Gastroesophageal sphincter (tissue), 4 donors: ENCODE measurements around the gene ADAMTS14. TPM values are rescaled to one million over a fixed set of nuclear protein-coding genes. Genes with fewer than 3 reads are reported as not detected.

Source experiments
- ATAC-seq: fragments of 150-250 bp; one replicate; pipeline ENCODE4 v1.9.1; 2016; ENCODE audit warnings: mild to moderate bottlenecking, moderate library complexity
- H3K27ac ChIP-seq, 4 donors: fragments of 200-600 bp; sonication (generic) in 3 of 4; 1 replicate in 3 of 4; 2 replicates in 1 of 4; pipeline ENCODE4 v1.5.1; 2016 to 2019
- H3K27me3 ChIP-seq: fragments of 200-600 bp; sonication (generic); one replicate; pipeline ENCODE4 v1.5.1; 2019
- H3K36me3 ChIP-seq, 2 donors: fragments of 200-600 bp; sonication (generic); one replicate each; pipeline ENCODE4 v1.5.1; 2019; ENCODE audit warnings: control low read depth in 1 of 2
- H3K4me1 ChIP-seq, 3 donors: fragments of 200-600 bp; sonication (generic); 1 replicate in 2 of 3; 2 replicates in 1 of 3; pipeline ENCODE4 v1.5.1; 2016 to 2019; ENCODE audit warnings: control low read depth in 2 of 3
- H3K4me3 ChIP-seq, 2 donors: fragments of 200-600 bp; sonication (generic); one replicate each; pipeline ENCODE4 v1.5.1; 2019; ENCODE audit warnings: mild to moderate bottlenecking in 1 of 2, moderate library complexity in 1 of 2
- H3K9me3 ChIP-seq, 3 donors: fragments of 200-600 bp; sonication (generic); one replicate each; pipeline ENCODE4 v1.5.1; 2017 to 2019; ENCODE audit warnings: control low read depth in 2 of 3
- EP300 ChIP-seq: sonication (generic); formaldehyde crosslinking; IDR thresholded peaks from one replicate; pipeline ENCODE4 v1.6.1; 2017; ENCODE audit warnings: antibody characterized with exemption, mild to moderate bottlenecking
- POLR2A ChIP-seq, 2 donors: fragments of 450-650 bp; IDR thresholded peaks; one replicate each; pipeline ENCODE4 v1.6.1; 2017; ENCODE audit warnings: antibody characterized with exemption in 2 of 2, mild to moderate bottlenecking in 2 of 2, moderate library complexity in 1 of 2
- POLR2AphosphoS5 ChIP-seq: sonication (generic); formaldehyde crosslinking; IDR thresholded peaks from one replicate; pipeline ENCODE4 v1.6.1; 2017; ENCODE audit warnings: antibody characterized with exemption
- WGBS, 2 donors: methylation state at CpG; one replicate each; pipeline ENCODE4 v1.1.5; 2018; ENCODE audit warnings: low coverage in 1 of 2; 5-methylcytosine and 5-hydroxymethylcytosine counted together
- total RNA-seq, 4 donors: library from RNA; depleted of rRNA; stranded (reverse); fragments of >200 nt; gene quantifications; one replicate each; pipeline ENCODE4 v1.1.0, GENCODE V29; 2016
- TF ChIP-seq, protein P1 (sequence below), 4 experiments: fragments of 200-600 bp in 2 of 4; fragments of 450-650 bp in 2 of 4; sonication (generic) in 1 of 4; IDR thresholded peaks; one replicate each; pipeline ENCODE4 v1.5.1; 2017 to 2019; ENCODE audit warnings: antibody characterized with exemption in 4 of 4, mild to moderate bottlenecking in 2 of 4, moderate library complexity in 2 of 4

Gene ADAMTS14
- total RNA-seq, 4 donors from 2014 or later = 0.04 to 0.27 TPM; not detected in 2

GRCh38 chr10:70683940-70684339 lies 11.6 kb downstream of the ADAMTS14 start:
- H3K27me3 ChIP-seq = no peaks in the 10 kb centered on the region
- no peaks in the 10 kb centered on the region for H3K36me3 ChIP-seq
- H3K4me1 ChIP-seq = no peaks in the 10 kb centered on the region
- 96 to 98% methylated on average over 3 to 4 of the region's 5 CpGs for WGBS, 2 donors
- no peak for ATAC-seq
- H3K27ac ChIP-seq = no peak overlapping the region
- TF ChIP-seq POLR2AphosphoS5 (no peak), POLR2A (IDR thresholded peaks at IDR 0.05) (no peak), EP300 (no peak)
- TF ChIP-seq, protein P1, sequence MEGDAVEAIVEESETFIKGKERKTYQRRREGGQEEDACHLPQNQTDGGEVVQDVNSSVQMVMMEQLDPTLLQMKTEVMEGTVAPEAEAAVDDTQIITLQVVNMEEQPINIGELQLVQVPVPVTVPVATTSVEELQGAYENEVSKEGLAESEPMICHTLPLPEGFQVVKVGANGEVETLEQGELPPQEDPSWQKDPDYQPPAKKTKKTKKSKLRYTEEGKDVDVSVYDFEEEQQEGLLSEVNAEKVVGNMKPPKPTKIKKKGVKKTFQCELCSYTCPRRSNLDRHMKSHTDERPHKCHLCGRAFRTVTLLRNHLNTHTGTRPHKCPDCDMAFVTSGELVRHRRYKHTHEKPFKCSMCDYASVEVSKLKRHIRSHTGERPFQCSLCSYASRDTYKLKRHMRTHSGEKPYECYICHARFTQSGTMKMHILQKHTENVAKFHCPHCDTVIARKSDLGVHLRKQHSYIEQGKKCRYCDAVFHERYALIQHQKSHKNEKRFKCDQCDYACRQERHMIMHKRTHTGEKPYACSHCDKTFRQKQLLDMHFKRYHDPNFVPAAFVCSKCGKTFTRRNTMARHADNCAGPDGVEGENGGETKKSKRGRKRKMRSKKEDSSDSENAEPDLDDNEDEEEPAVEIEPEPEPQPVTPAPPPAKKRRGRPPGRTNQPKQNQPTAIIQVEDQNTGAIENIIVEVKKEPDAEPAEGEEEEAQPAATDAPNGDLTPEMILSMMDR (IDR thresholded peaks at IDR 0.05) = no peak
- H3K9me3 ChIP-seq = no peaks in the 10 kb centered on the region
- no peak overlapping the region for H3K4me3 ChIP-seq

DNA sequence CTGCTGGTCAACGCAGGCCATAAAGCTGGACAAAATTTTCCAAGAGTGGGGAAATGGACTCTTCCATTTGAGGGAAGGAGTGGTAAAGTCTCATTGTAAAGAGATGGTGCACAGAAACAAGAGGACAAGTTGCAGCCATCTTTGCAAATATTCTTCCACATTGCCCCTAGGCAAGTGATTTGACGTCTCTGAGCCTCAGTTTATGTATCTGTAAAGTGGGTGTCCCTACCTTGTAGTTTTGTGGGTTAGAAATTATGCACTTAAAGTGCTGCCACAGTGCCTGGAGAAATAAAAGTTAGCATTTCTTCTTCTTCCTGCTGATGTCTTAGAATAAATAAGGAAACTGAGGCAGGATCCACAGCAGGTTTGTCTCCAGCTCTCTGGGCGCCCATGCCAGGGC lies 12.1 kb downstream of the ADAMTS14 start:
- no peaks in the 10 kb centered on the region for H3K27me3 ChIP-seq
- no peaks in the 10 kb centered on the region for H3K9me3 ChIP-seq
- no peak overlapping the region for H3K27ac ChIP-seq
- 92 to 96% methylated on average over 1 to 3 of the region's 3 CpGs for WGBS, 2 donors
- ATAC-seq = no peak
- H3K4me1 ChIP-seq = no peaks in the 10 kb centered on the region
- no peaks in the 10 kb centered on the region for H3K36me3 ChIP-seq
- H3K4me3 ChIP-seq = no peak overlapping the region
- TF ChIP-seq POLR2A (IDR thresholded peaks at IDR 0.05) (no peak), POLR2AphosphoS5 (no peak), EP300 (no peak)
- TF ChIP-seq, protein P1 (IDR thresholded peaks at IDR 0.05) = no peak

DNA sequence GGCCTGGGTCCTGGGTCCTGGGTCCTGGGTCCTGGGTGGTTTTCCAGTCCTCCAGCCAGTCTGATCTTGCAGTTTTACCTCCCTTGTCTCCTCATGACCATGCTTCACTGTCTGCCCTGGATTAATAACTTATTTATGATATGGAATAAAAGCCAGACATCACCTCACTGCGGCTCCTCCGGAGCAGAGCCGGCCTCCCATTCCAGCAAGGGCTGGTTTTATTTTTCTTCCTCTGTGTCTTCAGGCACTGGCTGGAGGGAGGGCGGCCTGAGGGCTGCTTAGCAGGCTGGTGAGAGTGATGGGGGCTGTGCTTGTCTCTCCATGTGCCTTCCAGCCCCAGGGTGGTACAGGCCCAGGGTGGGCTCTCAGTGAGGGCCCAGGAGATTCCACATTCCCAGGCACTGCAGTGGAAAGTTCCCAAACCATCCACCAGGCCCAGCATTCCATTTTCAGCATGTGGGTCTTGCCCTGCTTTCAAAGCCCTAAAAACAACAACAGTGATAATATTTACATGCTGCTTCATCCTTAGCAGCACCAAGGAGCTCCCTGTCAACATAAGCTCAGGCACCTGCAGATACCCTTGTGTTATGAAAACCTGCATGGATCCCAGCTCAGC lies 12.6 kb downstream of the ADAMTS14 start:
- no peak overlapping the region for H3K4me3 ChIP-seq
- no peak overlapping the region for H3K27ac ChIP-seq
- H3K4me1 ChIP-seq = no peaks in the 10 kb centered on the region
- no CpG with 5 or more reads among the region's 4 CpGs for WGBS, 2 donors
- no peaks in the 10 kb centered on the region for H3K36me3 ChIP-seq
- no peaks in the 10 kb centered on the region for H3K27me3 ChIP-seq
- no peak for ATAC-seq
- TF ChIP-seq, protein P1 (IDR thresholded peaks at IDR 0.05) = no peak
- TF ChIP-seq POLR2A (IDR thresholded peaks at IDR 0.05) = no peak
- TF ChIP-seq POLR2AphosphoS5 = no peak
- TF ChIP-seq EP300 = no peak
- no peaks in the 10 kb centered on the region for H3K9me3 ChIP-seq

- no peak for ATAC-seq
- no peak for TF ChIP-seq POLR2A (IDR thresholded peaks at IDR 0.05)
- TF ChIP-seq, protein P1 (IDR thresholded peaks at IDR 0.05) = no peak
- TF ChIP-seq EP300 = no peak
- no peak for TF ChIP-seq POLR2AphosphoS5
- Histone ChIP-seq H3K4me3 (no peak overlapping the region), H3K4me1 (no peaks in the 10 kb centered on the region), H3K9me3 (no peaks in the 10 kb centered on the region), H3K27me3 (no peaks in the 10 kb centered on the region), H3K27ac (no peak overlapping the region), H3K36me3 (no peaks in the 10 kb centered on the region)
- 94 to 100% methylated on average over 3 of the region's 8 CpGs for WGBS, 2 donors
Measured at GRCh38 chr10:70685455-70685911, 13.2 kb downstream of the ADAMTS14 start.

DNA sequence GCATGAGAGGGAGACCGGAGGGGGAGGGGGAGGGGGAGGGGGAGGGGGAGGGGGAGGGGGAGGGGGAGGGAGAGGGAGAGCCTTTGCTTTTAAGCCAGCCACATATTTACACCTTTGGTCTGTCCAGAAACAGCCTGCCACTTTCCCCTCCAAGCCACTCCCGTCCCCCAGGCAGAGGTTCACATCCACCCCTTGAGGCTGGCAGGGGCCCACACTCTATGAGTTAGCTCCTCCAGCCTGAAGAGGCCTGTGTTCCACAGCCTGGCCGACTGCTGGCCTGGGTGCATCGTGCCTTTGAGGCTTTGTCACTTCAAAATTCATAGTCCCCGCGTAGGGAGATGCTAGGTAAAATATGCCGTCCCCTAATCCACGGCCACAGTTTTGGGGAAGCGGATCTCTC lies 16.5 kb downstream of the ADAMTS14 start:
- H3K27ac ChIP-seq = no peak overlapping the region
- no peak for ATAC-seq
- H3K4me3 ChIP-seq = no peak overlapping the region
- H3K27me3 ChIP-seq = no peaks in the 10 kb centered on the region
- 100% methylated on average over 1 of the region's 9 CpGs; no CpG with 5 or more reads in 1 of the 2 donors for WGBS, 2 donors
- H3K36me3 ChIP-seq = no peaks in the 10 kb centered on the region
- no peaks in the 10 kb centered on the region for H3K9me3 ChIP-seq
- peaks cover 0 to 8% (median 4%) of the 10 kb centered on the region in 3 donors for H3K4me1 ChIP-seq
- TF ChIP-seq POLR2A (IDR thresholded peaks at IDR 0.05) = no peak
- TF ChIP-seq, protein P1 (IDR thresholded peaks at IDR 0.05) = no peak
- TF ChIP-seq EP300 = no peak
- no peak for TF ChIP-seq POLR2AphosphoS5
